Caco-2 (cell line): ENCODE results near the gene TXNL4A. TPM values are rescaled to one million over a fixed set of nuclear protein-coding genes. Genes with fewer than 3 reads are reported as not detected.

ENCODE experiments used
- BruUV-seq: library from RNA; stranded (reverse); fragments of 400-500 nt; replicated peaks from 2 replicates; lab custom pipeline; 2021; lab: Mats Ljungman, UMichigan
- CTCF ChIA-PET: fragments of 300-600 bp; sonication (Branson Sonifier 250); formaldehyde crosslinking; loops from one replicate; lab custom pipeline; 2022; ENCODE audit warnings: antibody characterized with exemption; lab: Charles Lee
- POLR2A ChIA-PET: fragments of 300-600 bp; sonication (Branson Sonifier 250); formaldehyde crosslinking; loops from one replicate; lab custom pipeline; 2022; ENCODE audit warnings: antibody characterized with exemption; lab: Charles Lee
- DNase-seq, 2 experiments: peaks; one replicate each; pipeline versions ENCODE4 v3.0.0 to v3.0.0-alpha.2; 2020 to 2022
- H3K27me3 ChIP-seq: replicated peaks from 2 replicates; pipeline ENCODE4 v1.6.0; 2011; ENCODE audit warnings: low read length; ENCODE audit not compliant: control insufficient read depth, insufficient read depth
- H3K36me3 ChIP-seq: 2 replicates; pipeline ENCODE4 v1.5.1; 2011; ENCODE audit warnings: low read length; ENCODE audit not compliant: control insufficient read depth, insufficient read depth
- H3K4me1 ChIP-seq: fragments of 250-450 bp; sonication (Bioruptor Pico); 2 replicates; pipeline ENCODE4 v1.5.1; 2020; ENCODE audit warnings: mild to moderate bottlenecking
- H3K4me3 ChIP-seq: 2 replicates; pipeline ENCODE4 v1.5.1; 2011; ENCODE audit warnings: low read depth, mild to moderate bottlenecking, control low read depth, low read length
- H3K9me3 ChIP-seq: fragments of 250-450 bp; sonication (Bioruptor Pico); 2 replicates; pipeline ENCODE4 v1.5.1; 2020; ENCODE audit warnings: mild to moderate bottlenecking, moderate library complexity
- H3K27ac Mint-ChIP-seq: one replicate; pipeline ENCODE4 v1.8.0; 2022; ENCODE audit warnings: mixed read lengths; ENCODE audit not compliant: unreplicated experiment
- H3K27me3 Mint-ChIP-seq: one replicate; pipeline ENCODE4 v1.8.0; 2022; ENCODE audit warnings: mixed read lengths; ENCODE audit not compliant: insufficient read depth, unreplicated experiment
- H3K36me3 Mint-ChIP-seq: one replicate; pipeline ENCODE4 v1.8.0; 2022; ENCODE audit warnings: mild to moderate bottlenecking, mixed read lengths; ENCODE audit not compliant: insufficient read depth, unreplicated experiment
- H3K4me1 Mint-ChIP-seq: one replicate; pipeline ENCODE4 v1.8.0; 2022; ENCODE audit warnings: low read depth, mixed read lengths; ENCODE audit not compliant: unreplicated experiment
- H3K4me3 Mint-ChIP-seq: one replicate; pipeline ENCODE4 v1.8.0; 2022; ENCODE audit warnings: mild to moderate bottlenecking, moderate library complexity, mixed read lengths; ENCODE audit not compliant: unreplicated experiment
- H3K9me3 Mint-ChIP-seq: one replicate; pipeline ENCODE4 v1.8.0; 2022; ENCODE audit warnings: mixed read lengths; ENCODE audit not compliant: unreplicated experiment
- intact Hi-C: fragments of 100-400 bp; cut with micrococcal nuclease; formaldehyde crosslinking; loops from one replicate; pipeline ENCODE4 v1.10.0; 2022; ENCODE audit not compliant: unreplicated experiment
- total RNA-seq: library from RNA; stranded (reverse); gene quantifications from 2 replicates; pipeline ENCODE4 v1.2.3, GENCODE V29; 2022
- TF ChIP-seq, protein P1 (sequence below), 2 experiments: fragments of 200-600 bp in 1 of 2; IDR thresholded peaks; 1 replicate in 1 of 2; 2 replicates in 1 of 2; pipeline versions ENCODE4 v1.5.1 to v1.8.0; 2011 to 2022; ENCODE audit warnings: antibody characterized with exemption in 1 of 2, control low read depth in 1 of 2, inconsistent platforms in 1 of 2, low read depth in 1 of 2, low read length in 1 of 2, mild to moderate bottlenecking in 1 of 2, moderate library complexity in 1 of 2; ENCODE audit not compliant: insufficient read depth in 1 of 2, severe bottlenecking in 1 of 2, unreplicated experiment in 1 of 2

The TXNL4A gene
- total RNA-seq, 1 experiment from 2014 or later: 83.3 TPM

- ChIA-PET POLR2A (no interaction called here), CTCF (no interaction called here)
- TF ChIP-seq, protein P1, sequence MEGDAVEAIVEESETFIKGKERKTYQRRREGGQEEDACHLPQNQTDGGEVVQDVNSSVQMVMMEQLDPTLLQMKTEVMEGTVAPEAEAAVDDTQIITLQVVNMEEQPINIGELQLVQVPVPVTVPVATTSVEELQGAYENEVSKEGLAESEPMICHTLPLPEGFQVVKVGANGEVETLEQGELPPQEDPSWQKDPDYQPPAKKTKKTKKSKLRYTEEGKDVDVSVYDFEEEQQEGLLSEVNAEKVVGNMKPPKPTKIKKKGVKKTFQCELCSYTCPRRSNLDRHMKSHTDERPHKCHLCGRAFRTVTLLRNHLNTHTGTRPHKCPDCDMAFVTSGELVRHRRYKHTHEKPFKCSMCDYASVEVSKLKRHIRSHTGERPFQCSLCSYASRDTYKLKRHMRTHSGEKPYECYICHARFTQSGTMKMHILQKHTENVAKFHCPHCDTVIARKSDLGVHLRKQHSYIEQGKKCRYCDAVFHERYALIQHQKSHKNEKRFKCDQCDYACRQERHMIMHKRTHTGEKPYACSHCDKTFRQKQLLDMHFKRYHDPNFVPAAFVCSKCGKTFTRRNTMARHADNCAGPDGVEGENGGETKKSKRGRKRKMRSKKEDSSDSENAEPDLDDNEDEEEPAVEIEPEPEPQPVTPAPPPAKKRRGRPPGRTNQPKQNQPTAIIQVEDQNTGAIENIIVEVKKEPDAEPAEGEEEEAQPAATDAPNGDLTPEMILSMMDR (IDR thresholded peaks at IDR 0.05; ENCODE audit: insufficient read depth in 1 of 2, low read depth in 1 of 2, low read length in 1 of 2, severe bottlenecking in 1 of 2, unreplicated experiment in 1 of 2): no peak
- Mint-ChIP-seq H3K9me3 (no peaks in the 10 kb centered on the region), H3K36me3 (no peaks in the 10 kb centered on the region), H3K4me1 (no peaks in the 10 kb centered on the region), H3K27me3 (no peaks in the 10 kb centered on the region), H3K4me3 (no peak overlapping the region), H3K27ac (no peak overlapping the region)
- no peaks in the 10 kb centered on the region for H3K27me3 ChIP-seq
- BruUV-seq: no TSS peak
- no peaks in the 10 kb centered on the region for H3K9me3 ChIP-seq
- intact Hi-C loops: no loop called here
- DNase-seq: no peak
- H3K4me3 ChIP-seq: no peak overlapping the region
- H3K4me1 ChIP-seq: no peaks in the 10 kb centered on the region
- H3K36me3 ChIP-seq: no peaks in the 10 kb centered on the region
These were observed 38.0 kb upstream of the TXNL4A start for GRCh38 chr18:80026363-80026762.

- Histone ChIP-seq H3K27me3 (no peaks in the 10 kb centered on the region), H3K9me3 (no peaks in the 10 kb centered on the region), H3K4me1 (no peaks in the 10 kb centered on the region), H3K4me3 (no peak overlapping the region), H3K36me3 (no peaks in the 10 kb centered on the region)
- no TSS peak for BruUV-seq
- Mint-ChIP-seq H3K27ac (no peak overlapping the region), H3K4me3 (no peak overlapping the region), H3K9me3 (no peaks in the 10 kb centered on the region), H3K4me1 (no peaks in the 10 kb centered on the region), H3K27me3 (no peaks in the 10 kb centered on the region), H3K36me3 (no peaks in the 10 kb centered on the region)
- ChIA-PET CTCF (no interaction called here), POLR2A (no interaction called here)
- intact Hi-C loops: no loop called here
- TF ChIP-seq, protein P1 (IDR thresholded peaks at IDR 0.05; ENCODE audit: insufficient read depth in 1 of 2, low read depth in 1 of 2, low read length in 1 of 2, severe bottlenecking in 1 of 2, unreplicated experiment in 1 of 2): peak in 1 of 2 experiments; percentile 23
- DNase-seq: no peak
These were observed 34.8 kb upstream of the TXNL4A start for GRCh38 chr18:80023173-80023572.

DNA sequence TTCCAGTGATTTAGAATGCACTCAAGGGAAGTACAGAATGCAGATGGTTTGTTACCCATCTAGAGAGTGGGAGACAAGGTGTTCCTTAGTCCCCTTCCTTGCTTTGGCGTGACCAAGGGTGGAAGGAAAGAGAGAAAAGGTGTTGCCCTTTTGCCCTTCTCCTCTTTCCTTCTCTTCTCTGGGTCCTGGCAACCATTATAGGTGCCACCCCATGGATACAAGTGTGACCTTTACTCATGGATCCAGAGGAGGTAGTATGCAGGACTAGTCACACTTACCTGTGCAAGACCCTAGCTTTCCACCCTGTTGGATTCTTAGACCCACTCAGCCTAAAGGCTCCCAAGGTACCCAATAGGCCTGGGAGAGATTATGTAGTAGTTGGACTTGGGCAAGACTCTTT, 34.2 kb upstream of the TXNL4A start:
- H3K36me3 Mint-ChIP-seq: no peaks in the 10 kb centered on the region
- intact Hi-C loops: no loop called here

More for the DNA sequence above, 34.2 kb upstream of the TXNL4A start:
- H3K4me1 ChIP-seq: no peaks in the 10 kb centered on the region
- Mint-ChIP-seq H3K4me3 (no peak overlapping the region), H3K27ac (no peak overlapping the region), H3K27me3 (no peaks in the 10 kb centered on the region), H3K4me1 (no peaks in the 10 kb centered on the region), H3K9me3 (no peaks in the 10 kb centered on the region)
- H3K4me3 ChIP-seq: no peak overlapping the region
- H3K36me3 ChIP-seq: no peaks in the 10 kb centered on the region
- POLR2A ChIA-PET: no interaction called here
- BruUV-seq: no TSS peak
- DNase-seq: no peak
- CTCF ChIA-PET: interaction anchor here (0.6 kb wide), 1 partner anchor 84 kb away, joined by 4 read pairs; no protein-coding TSS in a partner anchor
- H3K27me3 ChIP-seq: no peaks in the 10 kb centered on the region
- TF ChIP-seq, protein P1 (IDR thresholded peaks at IDR 0.05; ENCODE audit: insufficient read depth in 1 of 2, low read depth in 1 of 2, low read length in 1 of 2, severe bottlenecking in 1 of 2, unreplicated experiment in 1 of 2): no peak
- H3K9me3 ChIP-seq: no peaks in the 10 kb centered on the region
